HFF-Myc (cell line): Measurements from ENCODE around the gene ZHX3.

ENCODE experiments used
- DNase-seq: peaks from one replicate; pipeline ENCODE4 v3.0.0-alpha.2; 2011; ENCODE audit warnings: low read depth; ENCODE audit errors: extremely low read depth
- H3K4me3 ChIP-seq: replicated peaks from 2 replicates; pipeline ENCODE4 v1.5.1; 2011; ENCODE audit warnings: low read depth, mild to moderate bottlenecking, control low read depth, low read length
- TF ChIP-seq, protein P1 (sequence below): IDR thresholded peaks from 2 replicates; pipeline ENCODE4 v1.5.1; 2012; ENCODE audit warnings: mild to moderate bottlenecking, low read depth, low read length, control low read depth; ENCODE audit errors: missing control alignments

ZHX3 gene

GRCh38 chr20:41213150-41213820 is 104.2 kb downstream of the ZHX3 start:
- no peak overlapping the region for H3K4me3 ChIP-seq
- TF ChIP-seq, protein P1, sequence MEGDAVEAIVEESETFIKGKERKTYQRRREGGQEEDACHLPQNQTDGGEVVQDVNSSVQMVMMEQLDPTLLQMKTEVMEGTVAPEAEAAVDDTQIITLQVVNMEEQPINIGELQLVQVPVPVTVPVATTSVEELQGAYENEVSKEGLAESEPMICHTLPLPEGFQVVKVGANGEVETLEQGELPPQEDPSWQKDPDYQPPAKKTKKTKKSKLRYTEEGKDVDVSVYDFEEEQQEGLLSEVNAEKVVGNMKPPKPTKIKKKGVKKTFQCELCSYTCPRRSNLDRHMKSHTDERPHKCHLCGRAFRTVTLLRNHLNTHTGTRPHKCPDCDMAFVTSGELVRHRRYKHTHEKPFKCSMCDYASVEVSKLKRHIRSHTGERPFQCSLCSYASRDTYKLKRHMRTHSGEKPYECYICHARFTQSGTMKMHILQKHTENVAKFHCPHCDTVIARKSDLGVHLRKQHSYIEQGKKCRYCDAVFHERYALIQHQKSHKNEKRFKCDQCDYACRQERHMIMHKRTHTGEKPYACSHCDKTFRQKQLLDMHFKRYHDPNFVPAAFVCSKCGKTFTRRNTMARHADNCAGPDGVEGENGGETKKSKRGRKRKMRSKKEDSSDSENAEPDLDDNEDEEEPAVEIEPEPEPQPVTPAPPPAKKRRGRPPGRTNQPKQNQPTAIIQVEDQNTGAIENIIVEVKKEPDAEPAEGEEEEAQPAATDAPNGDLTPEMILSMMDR: no peak
- peak; percentile 15 for DNase-seq

GRCh38 chr20:41205313-41205712 is 112.2 kb downstream of the ZHX3 start:
- DNase-seq: no peak
- TF ChIP-seq, protein P1: no peak
- no peak overlapping the region for H3K4me3 ChIP-seq

DNA sequence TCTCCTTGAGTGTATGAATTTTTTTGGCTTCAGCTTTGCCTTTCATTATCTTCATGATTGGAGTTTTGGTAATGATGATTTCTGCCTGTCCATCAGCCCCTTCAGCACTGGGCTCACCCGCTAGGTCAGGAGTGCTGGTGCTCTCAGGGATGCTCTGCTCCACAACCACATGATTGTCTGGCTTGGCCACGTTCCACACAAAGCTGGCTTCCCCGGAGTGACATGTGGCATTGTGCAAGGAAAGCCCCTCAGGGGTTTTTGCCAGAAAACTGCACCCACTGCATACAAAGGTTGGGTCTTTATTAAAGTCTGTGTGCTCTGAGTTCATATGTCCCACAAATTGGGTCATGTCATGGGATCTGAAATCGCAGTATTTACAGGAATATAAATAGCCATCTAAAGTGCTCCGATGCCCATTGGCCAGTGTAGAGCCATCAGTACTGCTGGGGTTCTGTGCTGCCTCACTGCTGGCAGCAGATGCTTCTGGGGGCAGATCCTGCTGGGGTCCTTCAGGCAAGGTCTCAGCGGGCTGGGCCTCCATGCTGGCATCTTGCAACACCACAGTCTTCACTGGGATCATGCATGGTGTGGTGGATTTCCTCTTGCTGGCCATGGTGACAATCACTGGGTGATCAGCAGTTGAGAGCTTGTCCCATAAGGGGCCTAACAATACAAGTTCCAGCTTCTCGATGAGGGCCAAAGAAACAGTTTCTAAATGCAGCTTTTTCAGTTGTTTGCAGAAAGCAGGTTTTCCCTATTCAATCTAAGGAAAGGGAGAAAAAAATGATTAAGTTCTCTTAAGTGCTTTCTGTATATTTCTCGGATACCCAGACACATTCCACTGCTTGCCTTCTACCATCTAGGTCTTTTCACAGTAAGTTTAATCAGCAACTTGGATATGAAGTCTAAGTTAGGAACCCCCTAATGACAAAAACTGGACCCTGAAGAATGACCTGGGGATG is 112.9 kb downstream of the ZHX3 start:
- TF ChIP-seq, protein P1: no peak
- DNase-seq: no peak
- H3K4me3 ChIP-seq: no peak overlapping the region

- H3K4me3 ChIP-seq: no peak overlapping the region
- TF ChIP-seq, protein P1: no peak
- DNase-seq: no peak
These were observed 113.9 kb downstream of the ZHX3 start for GRCh38 chr20:41203660-41204059.

GRCh38 chr20:41202426-41202825 is 115.1 kb downstream of the ZHX3 start:
- TF ChIP-seq, protein P1: no peak

DNA sequence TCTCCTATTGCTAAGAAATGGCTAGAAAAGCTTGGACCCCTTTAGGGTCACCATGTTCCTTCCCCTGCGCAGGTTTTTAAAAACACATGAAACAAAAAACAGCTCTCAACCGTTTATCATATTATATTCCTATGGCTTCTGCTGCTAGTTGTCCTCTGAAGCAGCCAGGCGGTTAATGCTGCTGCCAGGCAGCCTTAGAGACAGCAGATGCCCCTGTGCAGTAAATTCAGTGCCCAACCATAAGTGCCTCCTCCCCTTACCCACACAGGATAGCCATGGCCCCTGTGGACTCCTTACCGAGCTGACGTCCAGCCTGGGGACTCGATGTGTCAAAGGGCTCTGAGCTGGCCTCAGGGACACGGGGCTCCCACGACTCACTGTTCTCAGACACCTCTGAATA is 115.8 kb downstream of the ZHX3 start:
- no peak for DNase-seq
- no peak overlapping the region for H3K4me3 ChIP-seq
- TF ChIP-seq, protein P1: no peak

More at GRCh38 chr20:41202426-41202825, 115.1 kb downstream of the ZHX3 start:
- DNase-seq: no peak
- no peak overlapping the region for H3K4me3 ChIP-seq
